AG10803 (cell line): ENCODE data around the gene SGK2.
"Not testable (repeated sequence)": the region's sequence is repeated elsewhere in the genome, so short reads cannot be mapped to it uniquely, and the experiment has no call there.

Experiments
- DNase-seq: peaks from one replicate; pipeline ENCODE4 v3.0.0; 2010; ENCODE audit warnings: low read depth
- H3K4me3 ChIP-seq: 2 replicates; pipeline ENCODE4 v1.5.1; 2011; ENCODE audit warnings: mild to moderate bottlenecking, low read length, control low read depth
- CTCF ChIP-seq: conservative IDR thresholded peaks from 2 replicates; pipeline ENCODE4 v1.5.1; 2011; ENCODE audit warnings: mild to moderate bottlenecking, low read length, control low read depth, inconsistent platforms

SGK2 gene

GRCh38 chr20:43605715-43606114, 46.9 kb downstream of the SGK2 start:
- no peak for DNase-seq
- no peak overlapping the region for H3K4me3 ChIP-seq
- no peak for TF ChIP-seq CTCF

- not testable (repeated sequence) for DNase-seq, H3K4me3 ChIP-seq
Measured at GRCh38 chr20:43607278-43607677, 48.5 kb downstream of the SGK2 start.

GRCh38 chr20:43631598-43631997, 72.8 kb downstream of the SGK2 start:
- no peak for TF ChIP-seq CTCF
- no peak overlapping the region for H3K4me3 ChIP-seq
- DNase-seq = no peak
